Measurements from ENCODE around the gene BAIAP2L1. TPM values are rescaled to one million over a fixed set of nuclear protein-coding genes. Genes with fewer than 3 reads are reported as not detected.

The BAIAP2L1 gene
- total and polyA plus RNA-seq, 9 of the 15 experiments (the other 6 are each of a cell fraction or from before 2014, with no cell fraction given): 4.2 to 29.8 (median 15.5) TPM

- TF ChIP-seq ZBTB40 (IDR thresholded peaks at IDR 0.05) (no peak), ZBTB40 (CRISPR knock-in tag; IDR thresholded peaks at IDR 0.05) (no peak), ZNF384 (IDR thresholded peaks at IDR 0.05; ENCODE audit: low read depth, low read length) (no peak), FOXK1 (CRISPR knock-in tag; IDR thresholded peaks at IDR 0.05; ENCODE audit: borderline replicate concordance) (no peak), KDM5B (IDR thresholded peaks at IDR 0.05; ENCODE audit: insufficient replicate concordance, low read depth, low read length) (no peak), HIVEP1 (CRISPR knock-in tag; IDR thresholded peaks at IDR 0.05) (no peak), SRSF3 (IDR thresholded peaks at IDR 0.05; ENCODE audit: insufficient read depth, low read length) (no peak), ZNF561 (CRISPR knock-in tag; conservative IDR thresholded peaks at IDR 0.05) (no peak), CBFA2T2 (conservative IDR thresholded peaks at IDR 0.05) (no peak), U2AF2 (optimal IDR thresholded peaks at IDR 0.05; ENCODE audit: low read depth, low read length) (no peak), KDM4B (IDR thresholded peaks at IDR 0.05; ENCODE audit: borderline replicate concordance in 2 of 2, low read depth in 1 of 2) (no peak), ILK (tag; IDR thresholded peaks at IDR 0.05; ENCODE audit: borderline replicate concordance, low read depth) (no peak)
Observed at GRCh38 chr7:98267303-98267702, 133.6 kb downstream of the BAIAP2L1 start (continued).
